ACC112 (cell line): ENCODE results near the gene AJAP1.

Experiments used
- H2AFZ ChIP-seq: fragments of 200-600 bp; sonication (generic); one replicate; pipeline ENCODE4 v1.6.0; 2017; ENCODE audit warnings: antibody characterized with exemption, low read length; ENCODE audit not compliant: unreplicated experiment
- H3K27ac ChIP-seq: fragments of 200-600 bp; sonication (generic); 2 replicates; pipeline ENCODE4 v1.5.1; 2014; ENCODE audit warnings: low read depth, mild to moderate bottlenecking, antibody characterized with exemption, low read length, moderate library complexity
- H3K27me3 ChIP-seq: fragments of 200-600 bp; sonication (generic); 2 replicates; pipeline ENCODE4 v1.6.1; 2014; ENCODE audit warnings: mild to moderate bottlenecking, antibody characterized with exemption, low read length, moderate library complexity, mixed read lengths; ENCODE audit not compliant: insufficient read depth
- H3K36me3 ChIP-seq: fragments of 200-600 bp; sonication (generic); 2 replicates; pipeline ENCODE4 v1.6.1; 2016; ENCODE audit warnings: mild to moderate bottlenecking, antibody characterized with exemption, low read length, moderate library complexity, mixed read lengths; ENCODE audit not compliant: insufficient read depth
- H3K4me1 ChIP-seq: fragments of 200-600 bp; sonication (generic); one replicate; pipeline ENCODE4 v1.6.1; 2016; ENCODE audit warnings: low read length, mixed read lengths; ENCODE audit not compliant: insufficient read depth, unreplicated experiment, control insufficient read depth
- H3K4me3 ChIP-seq: fragments of 200-600 bp; sonication (generic); 2 replicates; pipeline ENCODE4 v1.5.1; 2014; ENCODE audit warnings: mild to moderate bottlenecking, low read depth, low read length
- H3K79me2 ChIP-seq: fragments of 200-600 bp; sonication (generic); one replicate; pipeline ENCODE4 v1.6.0; 2016; ENCODE audit warnings: low read length; ENCODE audit not compliant: control insufficient read depth, unreplicated experiment, insufficient read depth

The AJAP1 gene

DNA sequence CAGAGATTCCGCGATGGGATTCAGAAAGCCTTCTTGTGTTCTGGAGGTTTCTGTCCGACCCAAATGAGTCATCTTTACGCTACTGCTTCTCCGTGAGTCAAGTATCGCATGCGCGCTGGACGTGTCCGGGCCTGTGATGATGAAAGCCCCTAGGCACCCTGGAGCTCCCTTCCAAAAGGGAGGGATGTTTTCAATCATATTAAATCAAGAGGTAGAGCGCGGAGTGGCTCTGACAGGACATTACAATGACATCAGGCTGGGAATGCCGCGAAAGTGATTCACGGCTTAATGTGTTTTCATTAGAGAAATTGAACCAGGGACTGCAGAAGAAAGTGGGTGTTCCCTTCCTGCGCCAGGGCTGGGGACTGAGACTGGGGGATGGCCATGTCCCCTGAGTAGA, 48.5 kb downstream of the AJAP1 start:
- H3K79me2 ChIP-seq = no peaks in the 10 kb centered on the region
- no peaks in the 10 kb centered on the region for H3K4me1 ChIP-seq
- H3K4me3 ChIP-seq = no peak overlapping the region
- H3K27me3 ChIP-seq = no peaks in the 10 kb centered on the region
- H2AFZ ChIP-seq = no peak overlapping the region
- H3K27ac ChIP-seq = no peak overlapping the region
- no peaks in the 10 kb centered on the region for H3K36me3 ChIP-seq

DNA sequence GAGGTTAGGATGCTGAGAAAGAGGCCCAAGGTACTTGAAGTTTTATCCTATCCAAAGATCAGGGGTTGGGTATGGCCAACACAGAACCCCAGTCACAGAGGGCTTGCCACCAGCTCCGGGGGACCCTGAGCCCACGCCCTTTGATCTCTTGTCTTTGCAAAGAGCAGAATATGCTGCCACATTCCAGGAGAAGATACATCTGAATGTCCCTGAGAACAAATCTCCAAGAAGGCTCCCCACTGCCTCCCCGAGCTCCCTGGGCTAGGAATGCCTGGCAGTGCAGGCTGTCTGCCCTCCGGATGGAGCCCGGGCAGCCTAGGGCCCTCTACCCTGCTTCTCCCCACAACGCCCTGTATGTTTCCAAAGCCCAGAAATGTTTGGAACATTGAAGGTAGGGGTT, 49.2 kb downstream of the AJAP1 start:
- no peaks in the 10 kb centered on the region for H3K27me3 ChIP-seq
- H3K36me3 ChIP-seq = no peaks in the 10 kb centered on the region
- H3K4me3 ChIP-seq = no peak overlapping the region
- no peaks in the 10 kb centered on the region for H3K4me1 ChIP-seq
- no peak overlapping the region for H2AFZ ChIP-seq
- H3K27ac ChIP-seq = no peak overlapping the region
- H3K79me2 ChIP-seq = no peaks in the 10 kb centered on the region

- Histone ChIP-seq H3K79me2 (no peaks in the 10 kb centered on the region), H3K4me3 (no peak overlapping the region), H3K36me3 (no peaks in the 10 kb centered on the region), H3K27me3 (no peaks in the 10 kb centered on the region), H3K27ac (no peak overlapping the region), H3K4me1 (no peaks in the 10 kb centered on the region), H2AFZ (no peak overlapping the region)
Observed at GRCh38 chr1:4708840-4709507, 54.6 kb downstream of the AJAP1 start.

DNA sequence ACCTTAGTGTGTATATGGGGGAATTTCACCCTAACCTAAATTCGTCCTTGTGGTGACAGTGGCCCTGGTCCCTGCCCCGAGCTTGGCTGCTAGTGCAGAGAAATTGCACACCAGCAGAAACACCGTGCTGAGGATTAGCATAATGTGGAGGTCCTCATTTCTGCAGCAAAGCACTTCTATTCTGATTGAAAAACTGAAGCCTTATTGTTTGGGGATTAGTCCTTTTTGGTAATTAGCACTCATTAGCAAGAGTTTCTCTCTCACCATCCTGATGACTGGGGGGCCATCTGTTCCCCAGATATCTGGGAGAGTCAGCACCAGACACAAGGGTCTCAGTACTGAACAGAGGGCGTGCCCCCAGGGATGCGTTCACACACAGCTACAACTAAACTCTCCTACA, 55.2 kb downstream of the AJAP1 start:
- no peak overlapping the region for H3K4me3 ChIP-seq
- H3K79me2 ChIP-seq = no peaks in the 10 kb centered on the region
- H3K36me3 ChIP-seq = no peaks in the 10 kb centered on the region
- no peaks in the 10 kb centered on the region for H3K4me1 ChIP-seq
- no peak overlapping the region for H3K27ac ChIP-seq
- H2AFZ ChIP-seq = no peak overlapping the region
- no peaks in the 10 kb centered on the region for H3K27me3 ChIP-seq

DNA sequence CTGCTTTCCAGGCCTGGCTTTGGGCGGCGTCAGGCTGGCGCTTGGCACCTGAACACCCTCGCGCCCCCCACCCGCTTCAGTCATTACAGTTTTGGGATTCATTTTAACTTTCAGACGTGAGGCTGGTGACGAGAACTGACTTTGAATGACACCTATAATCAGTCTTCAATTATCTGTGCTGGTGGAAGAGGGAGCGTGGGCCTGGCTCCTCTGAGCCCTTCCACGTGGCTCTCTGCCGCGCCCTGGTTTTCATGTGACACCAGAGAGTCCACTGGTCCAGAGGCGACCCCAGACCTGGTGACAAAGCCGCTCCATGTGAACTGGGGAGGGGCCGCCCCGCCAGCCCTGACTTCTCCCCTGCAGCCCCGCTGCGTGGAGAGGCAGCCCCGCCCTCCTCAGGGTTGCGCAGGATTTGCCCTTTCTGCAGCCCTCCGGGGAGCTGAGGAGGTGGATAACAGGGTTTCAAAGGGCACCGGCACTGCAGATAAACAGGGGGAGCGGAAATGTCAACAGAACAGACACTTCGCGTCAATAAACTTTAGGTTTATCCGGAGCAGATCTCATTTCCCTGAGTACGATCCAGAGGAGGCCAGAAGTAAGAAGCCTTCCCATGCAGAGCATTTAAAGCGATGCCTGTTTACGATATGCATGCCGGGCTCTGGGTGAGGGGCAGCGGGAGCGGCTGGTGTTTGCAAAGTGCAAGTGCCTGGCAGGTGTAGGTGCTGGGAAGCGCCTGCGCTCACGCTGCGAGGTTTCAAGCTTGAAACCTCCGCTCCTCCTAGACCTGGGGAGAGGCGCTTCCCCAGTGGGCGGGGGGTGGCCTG, 56.4 kb downstream of the AJAP1 start:
- Histone ChIP-seq H3K79me2 (no peaks in the 10 kb centered on the region), H3K36me3 (no peaks in the 10 kb centered on the region), H2AFZ (no peak overlapping the region), H3K27me3 (no peaks in the 10 kb centered on the region), H3K27ac (no peak overlapping the region), H3K4me1 (no peaks in the 10 kb centered on the region), H3K4me3 (no peak overlapping the region)

DNA sequence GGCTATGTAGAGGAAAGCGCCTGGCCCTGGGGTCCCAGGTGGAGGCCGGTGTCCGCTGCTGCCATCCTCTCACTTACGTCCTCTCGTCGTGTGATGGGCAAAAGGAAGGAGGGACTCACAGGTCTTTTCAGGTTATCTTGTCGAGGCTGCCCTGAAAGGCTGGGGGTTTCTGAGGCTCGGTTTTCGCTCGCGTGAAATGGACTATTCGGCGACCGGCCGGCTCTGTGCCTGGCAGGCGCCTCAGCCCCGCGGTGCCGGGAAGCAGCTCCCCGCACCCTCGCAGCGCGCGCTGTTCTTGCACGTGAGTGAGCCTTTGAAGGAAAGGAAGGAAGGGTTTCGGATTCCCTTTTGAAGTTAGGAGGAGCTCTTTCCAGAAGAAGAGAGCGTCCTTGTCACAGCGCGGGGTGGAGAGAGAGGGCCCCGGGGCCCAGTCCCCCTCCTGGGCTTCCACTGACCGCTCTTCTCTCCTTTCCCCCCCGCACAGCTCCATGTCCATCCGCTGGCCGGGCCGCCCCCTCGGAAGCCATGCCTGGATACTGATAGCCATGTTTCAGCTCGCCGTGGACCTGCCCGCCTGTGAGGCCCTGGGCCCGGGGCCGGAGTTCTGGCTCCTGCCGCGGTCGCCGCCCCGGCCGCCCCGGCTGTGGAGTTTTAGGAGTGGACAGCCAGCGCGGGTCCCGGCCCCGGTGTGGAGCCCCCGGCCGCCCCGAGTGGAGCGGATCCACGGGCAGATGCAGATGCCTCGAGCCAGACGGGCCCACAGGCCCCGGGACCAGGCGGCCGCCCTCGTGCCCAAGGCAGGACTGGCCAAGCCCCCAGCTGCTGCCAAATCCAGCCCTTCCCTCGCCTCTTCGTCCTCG, 57.2 kb downstream of the AJAP1 start:
- Histone ChIP-seq H2AFZ (no peak overlapping the region), H3K36me3 (no peaks in the 10 kb centered on the region), H3K27ac (no peak overlapping the region), H3K27me3 (no peaks in the 10 kb centered on the region), H3K79me2 (no peaks in the 10 kb centered on the region), H3K4me3 (no peak overlapping the region), H3K4me1 (no peaks in the 10 kb centered on the region)

GRCh38 chr1:4713669-4714068, 59.3 kb downstream of the AJAP1 start:
- no peaks in the 10 kb centered on the region for H3K79me2 ChIP-seq
- no peaks in the 10 kb centered on the region for H3K27me3 ChIP-seq
- H3K4me1 ChIP-seq = no peaks in the 10 kb centered on the region
- H3K36me3 ChIP-seq = no peaks in the 10 kb centered on the region
- no peak overlapping the region for H2AFZ ChIP-seq
- H3K4me3 ChIP-seq = no peak overlapping the region
- no peak overlapping the region for H3K27ac ChIP-seq

DNA sequence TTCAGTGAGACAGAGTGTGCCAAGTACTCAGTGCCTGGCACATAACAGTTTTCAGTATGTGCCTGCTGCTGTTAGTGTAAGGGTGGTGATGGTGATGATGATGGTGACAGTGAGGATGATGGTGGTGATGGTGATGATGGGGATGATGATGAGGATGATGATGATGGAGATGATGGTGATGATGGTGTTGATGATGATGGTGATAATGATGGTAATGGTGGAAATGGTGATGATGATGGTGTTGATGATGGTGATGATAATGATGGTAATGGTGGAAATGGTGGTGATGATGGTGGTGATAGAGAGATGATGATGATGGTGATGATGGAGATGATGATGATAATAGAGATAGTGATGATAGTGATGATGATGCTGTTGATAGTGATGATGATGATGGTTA, 62.0 kb downstream of the AJAP1 start:
- H3K27me3 ChIP-seq = no peaks in the 10 kb centered on the region
- H3K79me2 ChIP-seq = no peaks in the 10 kb centered on the region
- H3K4me3 ChIP-seq = no peak overlapping the region
- no peak overlapping the region for H2AFZ ChIP-seq
- no peak overlapping the region for H3K27ac ChIP-seq
- H3K4me1 ChIP-seq = no peaks in the 10 kb centered on the region
- no peaks in the 10 kb centered on the region for H3K36me3 ChIP-seq

GRCh38 chr1:4718071-4718470, 63.7 kb downstream of the AJAP1 start:
- Histone ChIP-seq H3K4me3 (no peak overlapping the region), H2AFZ (no peak overlapping the region), H3K27me3 (no peaks in the 10 kb centered on the region), H3K79me2 (no peaks in the 10 kb centered on the region), H3K4me1 (no peaks in the 10 kb centered on the region), H3K27ac (no peak overlapping the region), H3K36me3 (no peaks in the 10 kb centered on the region)

- no peak overlapping the region for H3K4me3 ChIP-seq
- no peak overlapping the region for H2AFZ ChIP-seq
- H3K79me2 ChIP-seq = no peaks in the 10 kb centered on the region
- no peaks in the 10 kb centered on the region for H3K4me1 ChIP-seq
- H3K27me3 ChIP-seq = no peaks in the 10 kb centered on the region
- no peak overlapping the region for H3K27ac ChIP-seq
- H3K36me3 ChIP-seq = no peaks in the 10 kb centered on the region
Observed at GRCh38 chr1:4723106-4723505, 68.7 kb downstream of the AJAP1 start.
